HG02610 (cell line): Measurements from ENCODE around the gene ADCY9.
A peak's percentile ranks its signal among the peaks of the same experiment; 100 is the strongest.
"Not testable (repeated sequence)": the region's sequence is repeated elsewhere in the genome, so short reads cannot be mapped to it uniquely, and the experiment has no call there.

Experiments
- ATAC-seq: cut with Tn5 transposase; IDR thresholded peaks from one replicate; pipeline ENCODE4 v1.9.1; 2021; ENCODE audit warnings: mild to moderate bottlenecking, moderate library complexity; ENCODE audit not compliant: unreplicated experiment

The ADCY9 gene

DNA sequence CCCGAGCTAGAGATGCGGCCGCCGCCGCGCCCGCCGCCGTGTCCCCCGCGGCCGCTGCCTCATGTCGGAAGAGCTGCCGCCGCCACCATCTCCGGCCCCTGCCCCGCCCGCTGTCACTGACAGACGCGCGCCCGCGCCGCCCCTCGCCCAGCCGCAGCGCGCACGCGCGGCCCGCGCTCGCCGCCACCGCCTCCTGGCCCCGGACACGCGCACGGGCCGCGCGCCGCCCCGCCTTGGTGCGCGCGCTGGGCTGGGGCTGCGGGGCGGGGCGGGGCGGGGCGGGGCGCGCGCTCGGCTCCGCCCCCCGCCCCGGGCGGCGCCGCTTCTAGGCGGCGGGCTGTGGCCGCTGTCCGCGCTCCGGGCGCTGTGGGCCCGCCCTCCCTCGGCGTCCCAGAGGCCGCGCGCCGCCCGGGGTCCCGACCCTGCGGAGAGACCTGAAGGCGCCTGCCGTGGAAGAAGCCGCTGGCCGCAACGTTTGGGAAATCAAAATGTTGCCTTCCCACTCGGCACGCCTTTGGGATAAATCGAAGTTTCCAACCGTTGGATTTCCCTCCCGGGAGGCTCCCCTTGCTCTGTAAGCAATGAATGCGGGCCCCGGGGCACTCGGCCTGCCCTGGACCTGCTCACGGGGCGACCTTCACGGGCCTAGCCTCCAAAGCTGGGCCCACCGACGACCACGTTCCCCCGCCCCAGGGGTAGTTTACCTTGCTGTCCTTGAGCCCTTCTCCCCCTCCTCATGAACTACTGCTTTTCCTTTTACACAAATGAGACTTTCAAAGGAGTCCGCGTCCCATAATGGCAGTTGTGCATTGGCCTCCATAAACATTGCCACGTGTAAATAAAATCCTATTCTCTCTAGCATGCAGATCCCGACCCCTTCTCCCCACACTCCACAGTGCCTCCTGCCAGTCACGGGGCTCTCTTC lies at the start of gene ADCY9:
Gene ADCY9, minus strand, starts transcription at position 118 of the 925 bp plus-strand sequence. CDS start 1,000 bp downstream, outside the sequence.
- ATAC-seq = peak; percentile 59

DNA sequence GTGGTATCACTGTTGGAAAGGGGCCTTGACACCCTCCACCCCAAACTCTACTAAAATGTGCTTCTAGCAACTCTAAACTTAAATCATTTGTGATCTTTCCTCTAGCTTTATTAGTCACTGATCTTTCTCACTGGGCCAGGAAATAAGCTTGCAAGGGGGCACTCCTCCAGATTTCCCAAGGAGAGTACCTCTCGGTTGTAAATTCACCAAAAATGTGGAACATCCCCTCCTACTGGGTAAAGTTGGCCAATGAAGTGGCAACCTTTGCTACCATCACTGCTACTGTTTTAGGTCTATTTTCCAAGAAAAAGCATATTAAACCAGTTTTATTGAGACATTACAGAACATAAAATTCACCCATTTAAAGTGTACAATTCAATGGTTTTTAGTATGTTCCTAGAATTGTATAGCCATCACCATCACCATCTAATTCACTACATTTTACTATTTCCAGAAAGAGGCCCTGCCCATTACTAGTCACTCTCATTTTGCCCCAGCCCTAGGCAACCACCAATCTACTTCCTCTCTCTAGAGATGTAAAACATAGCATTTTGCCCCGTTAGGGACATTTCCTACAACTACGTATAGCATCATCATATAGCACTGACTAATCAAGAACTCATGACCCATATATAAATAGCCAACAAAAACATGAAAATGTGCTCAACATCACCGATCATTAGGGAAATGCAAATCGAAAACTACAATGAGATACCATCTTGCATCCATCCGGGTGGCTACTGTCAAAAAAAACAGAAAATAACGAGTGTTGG lies 44.6 kb upstream of the ADCY9 start:
- no peak for ATAC-seq

DNA sequence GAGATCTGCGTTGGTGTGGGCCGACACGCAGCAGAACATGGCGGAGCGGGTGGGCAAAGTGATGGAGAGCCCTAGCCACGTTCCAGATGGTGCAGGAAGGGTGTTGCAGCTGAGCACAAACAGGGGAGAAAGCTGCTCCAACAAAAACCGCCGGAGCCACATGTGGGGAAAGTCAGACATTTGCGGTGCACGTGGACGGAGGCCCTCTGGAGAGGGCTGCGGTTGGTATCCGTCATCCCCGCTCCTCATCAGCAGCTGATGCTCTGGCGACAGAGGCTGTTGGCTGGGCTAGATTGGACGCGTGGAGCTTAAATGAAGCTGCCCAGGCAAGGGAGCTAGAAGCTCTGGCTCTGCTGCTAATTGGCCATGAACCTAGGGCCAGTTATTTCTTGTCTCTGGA lies 43.5 kb upstream of the ADCY9 start:
- no peak for ATAC-seq

DNA sequence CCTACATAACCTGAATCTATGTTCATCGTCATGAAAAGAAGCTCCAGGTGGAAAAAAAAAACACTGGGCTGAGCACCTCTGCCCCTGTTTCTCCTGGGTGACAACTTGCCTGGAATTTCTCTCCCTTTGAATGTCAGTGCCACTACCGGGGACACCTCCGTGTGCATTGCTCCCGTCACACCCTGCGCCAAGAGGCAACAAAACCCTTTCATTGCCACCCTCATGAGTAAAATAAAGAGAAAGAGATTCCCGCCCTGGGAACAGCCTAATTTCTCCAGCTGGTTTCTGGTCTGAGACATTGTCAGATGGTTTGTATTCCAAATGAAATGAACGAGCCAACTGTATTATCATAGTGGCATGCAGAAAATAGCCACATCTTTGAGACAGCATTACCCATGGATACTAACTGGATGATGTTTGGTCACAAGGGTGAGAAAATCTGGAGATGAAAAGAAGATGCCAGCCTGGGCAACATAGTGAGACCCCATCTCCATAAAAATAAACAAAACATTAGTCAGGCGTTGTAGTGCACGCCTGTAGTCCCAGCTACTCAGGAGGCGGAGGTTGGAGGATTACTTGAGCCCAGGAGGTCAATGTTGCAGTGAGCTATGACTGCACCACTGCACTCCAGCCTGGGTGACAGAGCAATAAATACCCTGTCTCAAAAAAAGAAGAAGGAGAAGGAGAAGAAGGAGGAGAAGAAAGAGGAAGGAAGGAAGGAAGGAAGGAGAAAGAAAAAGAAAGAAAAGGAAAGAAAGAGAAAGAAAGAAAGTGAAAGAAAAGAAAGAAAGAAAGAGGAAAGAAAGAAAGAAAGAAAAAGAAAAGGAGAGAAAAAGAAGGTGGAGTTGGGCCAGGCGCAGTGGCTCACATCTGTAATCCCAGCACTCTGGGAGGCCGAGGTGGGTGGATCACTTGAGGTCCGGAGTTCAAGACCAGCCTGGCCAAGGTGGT lies 42.2 kb upstream of the ADCY9 start:
- ATAC-seq = no peak

DNA sequence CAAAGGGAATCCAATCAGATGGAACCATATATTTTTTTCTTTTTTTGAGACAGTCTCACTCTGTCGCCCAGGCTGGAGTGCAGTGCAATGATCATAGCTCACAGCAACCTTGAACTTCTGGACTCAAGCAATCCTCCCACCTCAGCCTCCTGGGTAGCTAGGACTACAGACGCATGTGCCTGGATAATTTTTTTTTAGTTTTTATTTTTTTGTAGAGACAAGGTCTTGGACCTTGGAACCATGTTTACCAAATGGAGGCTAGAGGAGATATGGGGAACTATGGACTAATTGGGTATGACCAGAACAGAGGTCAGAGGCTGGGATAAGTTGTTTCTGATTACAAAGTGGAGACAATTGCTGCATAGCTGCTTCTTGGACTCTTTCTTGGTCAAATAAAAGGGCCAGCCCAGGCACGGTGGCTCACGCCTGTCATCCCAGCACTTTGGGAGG lies 41.2 kb upstream of the ADCY9 start:
- ATAC-seq = no peak

DNA sequence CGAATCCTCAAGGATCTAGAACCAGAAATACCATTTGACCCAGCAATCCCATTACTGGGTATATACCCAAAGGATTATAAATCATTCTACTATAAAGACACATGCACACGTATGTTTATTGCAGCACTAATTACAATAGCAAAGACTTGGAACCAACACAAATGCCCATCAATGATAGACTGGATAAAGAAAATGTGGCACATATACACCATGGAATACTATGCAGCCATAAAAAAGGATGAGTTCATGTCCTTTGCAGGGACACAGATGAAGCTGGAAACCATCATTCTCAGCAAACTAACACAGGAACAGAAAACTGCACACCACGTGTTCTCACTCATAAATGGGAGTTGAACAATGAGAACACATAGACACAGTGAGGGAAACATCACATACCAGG lies 40.3 kb upstream of the ADCY9 start:
- not testable (repeated sequence) for ATAC-seq

DNA sequence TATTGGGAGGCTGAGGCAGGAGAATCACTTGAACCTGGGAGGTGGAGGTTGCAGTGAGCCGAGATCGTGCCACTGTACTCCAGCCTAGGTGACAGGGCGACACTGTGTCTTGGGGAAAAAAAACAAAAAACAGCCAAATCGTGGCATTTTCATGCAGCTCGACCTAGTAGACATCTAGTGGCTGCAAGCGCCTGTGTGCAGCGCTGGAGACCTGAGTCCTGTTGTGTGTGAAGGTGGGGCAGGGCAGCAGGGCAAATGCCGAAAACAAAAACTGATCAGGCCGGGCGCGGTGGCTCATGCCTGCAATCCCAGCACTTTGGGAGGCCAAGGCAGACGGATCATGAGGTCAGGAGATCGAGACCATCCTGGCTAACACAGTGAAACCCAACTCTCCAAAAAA lies 37.1 kb upstream of the ADCY9 start:
- not testable (repeated sequence) for ATAC-seq

DNA sequence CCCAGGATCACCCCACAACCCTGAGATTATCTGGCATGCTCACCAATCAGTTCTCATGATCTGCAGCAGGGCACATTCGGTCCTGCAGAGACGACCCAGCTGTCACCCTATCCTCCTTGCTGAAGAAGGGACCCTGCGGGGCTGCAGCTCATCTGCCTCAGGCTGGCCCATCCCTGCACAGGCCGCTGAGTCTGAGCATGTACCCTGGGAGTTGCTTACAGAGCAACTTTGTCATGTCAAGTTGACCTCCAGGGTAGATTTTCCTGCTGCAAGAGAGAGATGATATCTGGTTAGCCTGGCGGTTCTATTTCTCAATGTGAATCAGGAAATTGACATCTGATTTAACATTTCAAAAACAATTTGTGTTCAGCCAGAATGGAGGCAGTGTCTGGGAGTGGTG lies 36.0 kb upstream of the ADCY9 start:
- no peak for ATAC-seq

DNA sequence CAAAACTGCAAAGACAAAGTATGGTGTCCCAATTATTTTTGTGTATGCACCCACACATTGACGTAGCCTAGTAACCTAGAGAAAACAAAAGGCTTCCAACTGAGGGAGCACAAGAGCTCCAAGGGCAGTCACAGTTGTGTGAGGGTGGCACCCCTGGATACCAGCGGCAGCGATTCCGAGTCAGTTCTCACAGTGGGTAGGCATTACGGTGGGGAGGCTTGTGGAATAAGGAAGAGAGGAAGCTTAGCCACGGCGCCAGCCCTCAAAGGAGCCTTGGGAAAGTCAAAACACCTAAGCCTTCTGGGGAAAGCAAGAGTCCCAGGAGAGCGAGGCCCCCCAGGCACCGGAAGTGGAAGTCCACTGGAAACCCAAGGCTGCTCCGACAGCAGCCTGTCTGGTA lies 31.0 kb upstream of the ADCY9 start:
- ATAC-seq = no peak

DNA sequence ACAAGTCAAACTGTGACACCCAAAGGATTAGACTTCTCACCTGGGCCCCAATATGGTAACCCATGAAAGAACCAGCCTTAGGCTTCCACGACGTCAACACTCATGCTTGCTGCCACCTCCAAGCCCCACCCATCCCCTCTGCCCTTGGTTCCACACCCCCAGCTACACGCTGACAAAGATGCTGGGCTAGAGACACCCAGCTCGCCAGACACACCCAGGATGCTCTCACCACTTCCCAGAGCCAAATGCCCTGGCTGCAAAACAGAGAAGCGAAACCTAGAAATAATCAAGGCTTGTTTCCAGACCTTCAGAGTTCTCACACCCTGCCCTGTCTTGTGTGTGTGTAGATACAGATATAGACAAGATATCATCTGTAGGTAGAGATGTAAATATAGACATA lies 26.0 kb upstream of the ADCY9 start:
- ATAC-seq = no peak

DNA sequence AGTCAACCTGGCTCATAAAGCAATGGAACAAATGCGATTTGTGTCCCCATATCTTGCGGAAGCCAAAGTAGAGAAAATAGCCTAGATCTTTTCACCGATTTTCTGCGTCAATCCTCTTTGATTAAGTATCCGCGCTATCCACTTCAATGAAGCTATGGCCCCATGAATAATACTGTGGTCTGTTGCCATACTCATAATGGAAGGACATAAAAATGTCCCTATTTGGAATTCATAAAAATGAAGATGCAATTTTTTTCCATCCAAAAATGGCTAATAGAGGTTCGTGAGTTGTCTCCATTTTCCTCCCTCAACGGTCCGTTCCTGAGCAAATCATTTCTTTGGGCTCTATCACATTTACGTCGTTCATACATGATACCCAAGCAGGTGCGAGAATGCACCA lies 25.4 kb upstream of the ADCY9 start:
- no peak for ATAC-seq

DNA sequence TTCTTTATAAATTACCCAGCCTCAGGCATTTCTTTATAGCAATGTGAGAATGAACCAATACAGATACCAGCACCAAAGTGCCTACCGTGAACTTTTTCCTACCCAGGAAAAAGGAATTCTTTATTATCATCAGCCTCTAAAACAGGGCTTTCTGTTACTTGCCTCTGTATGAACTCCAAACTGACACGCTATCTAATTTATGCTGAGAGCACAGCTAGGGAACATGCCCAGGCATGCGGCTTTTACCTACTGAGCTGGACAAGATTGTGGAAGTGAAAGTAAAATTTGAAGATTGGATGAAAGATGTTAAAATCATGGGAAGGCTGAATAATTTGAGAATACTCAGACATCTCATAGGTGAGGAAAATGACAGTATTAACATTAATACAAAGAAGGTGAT lies 24.4 kb upstream of the ADCY9 start:
- ATAC-seq = peak; percentile 51

DNA sequence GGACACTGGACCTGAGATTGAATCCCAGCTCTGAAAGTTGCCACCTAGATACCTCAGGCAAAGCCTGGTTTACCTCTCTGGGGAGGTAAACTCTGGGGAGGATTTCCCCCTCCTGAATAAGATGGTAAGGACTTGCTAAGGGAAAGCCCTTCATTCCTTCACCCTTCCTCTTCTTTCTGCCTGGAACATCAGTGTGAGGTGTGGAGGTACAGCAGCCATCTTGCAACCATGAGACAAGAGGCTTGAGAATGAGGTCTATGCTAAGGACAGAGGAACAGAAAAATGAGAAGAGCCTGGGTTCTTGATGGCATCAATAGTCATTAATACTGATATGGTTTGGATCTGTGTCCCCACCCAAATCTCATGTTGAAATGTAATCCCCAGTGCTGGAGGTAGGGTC lies 23.7 kb upstream of the ADCY9 start:
- no peak for ATAC-seq

DNA sequence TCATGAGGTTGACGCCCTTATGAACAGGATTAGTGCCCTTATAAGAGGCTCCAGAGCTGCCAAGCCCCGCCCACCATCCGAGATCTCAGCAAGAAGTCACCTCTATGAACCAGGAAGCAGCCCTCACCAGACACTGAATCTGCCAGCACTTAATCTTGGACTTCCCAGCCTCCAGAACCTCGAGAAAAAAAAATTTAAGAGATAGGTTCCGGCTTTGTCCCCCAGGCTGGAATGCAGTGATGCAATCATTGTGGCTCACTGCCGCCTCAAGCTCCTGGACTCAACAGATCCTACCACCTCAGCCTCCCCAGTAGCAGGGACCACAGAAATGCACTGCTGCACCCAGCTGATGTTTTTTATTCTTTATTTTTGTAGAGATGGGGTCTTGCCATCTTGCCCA lies 22.5 kb upstream of the ADCY9 start:
- ATAC-seq = no peak

DNA sequence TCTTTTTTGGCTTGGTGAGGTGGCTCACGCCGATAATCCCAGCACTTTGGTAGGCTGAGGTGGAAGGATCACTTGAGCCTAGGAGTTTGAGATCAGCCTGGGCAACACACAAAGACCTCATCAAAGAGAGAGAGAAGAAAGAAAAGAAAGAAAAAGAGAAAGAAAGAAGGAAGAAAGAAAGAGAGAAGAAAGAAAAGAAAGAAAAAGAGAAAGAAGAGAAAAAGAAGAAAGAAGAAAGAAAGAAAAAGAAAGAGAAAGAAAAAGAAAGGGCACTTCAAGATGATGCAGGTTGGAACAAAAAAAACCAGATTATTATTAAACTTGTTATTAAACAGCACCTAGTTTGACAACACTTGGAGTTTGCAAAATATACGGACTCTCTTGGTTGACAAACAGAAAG lies 21.2 kb upstream of the ADCY9 start:
- no peak for ATAC-seq

DNA sequence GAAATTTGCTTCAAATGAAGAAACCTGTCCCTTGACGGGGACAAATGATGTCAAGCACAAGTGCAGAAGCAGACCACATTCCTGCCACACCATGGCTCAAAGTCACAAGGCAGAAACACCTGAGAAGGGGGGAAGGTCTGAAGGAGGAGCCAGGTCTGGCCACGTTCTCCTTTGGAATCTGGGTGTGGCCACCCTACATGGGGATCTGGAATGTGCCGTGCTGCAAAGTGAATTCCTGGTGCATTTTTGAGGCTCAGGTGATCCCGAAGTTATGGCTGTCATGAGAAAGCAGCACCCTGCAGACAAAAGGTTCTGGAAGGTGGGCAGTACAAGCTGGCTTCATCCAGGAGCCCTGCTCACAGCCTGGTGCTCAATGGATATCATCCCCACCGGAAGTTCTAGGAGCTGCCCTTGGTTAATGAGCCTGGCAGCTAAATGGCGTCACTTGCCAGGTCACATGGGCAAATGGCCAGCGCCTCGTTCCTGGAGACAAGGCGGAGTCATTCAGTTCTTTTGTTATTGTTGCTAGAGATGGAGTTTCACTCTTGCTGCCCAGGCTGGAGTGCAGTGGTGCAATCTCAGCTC lies 20.1 kb upstream of the ADCY9 start:
- ATAC-seq = no peak

DNA sequence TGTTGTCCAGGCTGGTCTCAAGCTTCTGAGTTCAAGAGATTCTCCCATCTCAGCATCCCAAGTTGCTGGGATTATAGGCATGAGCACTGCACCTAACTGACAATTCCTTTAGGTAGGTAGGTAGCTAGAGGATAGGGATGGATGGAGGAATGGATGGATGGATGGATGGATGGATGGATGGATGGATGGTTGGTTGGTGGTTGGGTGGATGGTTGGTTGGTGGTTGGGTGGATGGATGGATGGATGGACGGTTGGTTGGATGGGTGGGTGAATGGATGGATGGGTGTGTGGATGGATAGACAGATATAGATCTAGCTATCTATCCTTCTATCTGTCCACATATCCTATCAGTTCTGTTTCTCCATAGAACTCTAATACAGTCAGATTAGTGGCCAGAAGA lies 19.3 kb upstream of the ADCY9 start:
- no peak for ATAC-seq

DNA sequence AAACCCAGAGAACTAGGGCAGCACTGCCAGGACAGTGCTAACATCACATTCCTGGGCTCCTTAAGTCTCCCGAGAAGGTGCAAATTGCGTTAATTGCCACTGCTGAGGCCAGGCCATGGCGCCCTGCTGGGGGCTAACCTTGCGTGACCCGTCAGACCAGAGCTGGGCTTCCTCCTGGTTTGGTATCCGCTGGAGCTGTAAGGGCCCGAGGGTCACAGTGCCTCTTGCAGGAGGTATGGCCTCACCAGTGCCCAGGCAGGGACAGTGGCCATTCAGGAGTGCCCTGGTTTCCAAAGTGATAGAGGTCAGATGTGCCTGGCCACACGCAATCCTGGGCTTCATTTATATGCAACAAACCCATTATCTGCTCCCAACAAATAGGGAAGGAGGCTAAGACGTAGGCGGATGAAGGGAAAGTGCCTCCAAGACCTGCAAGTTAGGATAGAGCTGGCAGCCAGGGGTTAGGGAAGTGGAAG lies 17.7 kb upstream of the ADCY9 start:
- ATAC-seq = no peak

DNA sequence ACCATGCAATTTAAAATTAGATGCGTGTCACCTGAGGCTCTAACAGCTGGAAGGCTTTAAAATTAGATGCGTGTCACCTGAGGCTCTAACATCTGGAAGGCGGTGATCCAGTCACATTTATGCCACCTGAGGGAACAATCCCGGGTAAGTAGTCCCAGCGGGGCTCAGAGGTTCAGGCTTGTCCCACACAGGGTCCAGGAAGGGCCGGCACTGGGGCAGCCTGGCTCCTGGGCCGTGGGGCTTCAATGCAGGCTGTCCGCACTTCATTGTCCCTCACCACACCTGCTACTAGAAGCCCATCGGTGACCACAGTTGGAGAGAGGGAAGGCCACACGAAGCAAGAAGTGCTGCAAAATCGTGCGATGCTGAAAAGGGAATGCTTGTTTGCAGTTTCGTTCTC lies 15.4 kb upstream of the ADCY9 start:
- ATAC-seq = no peak

DNA sequence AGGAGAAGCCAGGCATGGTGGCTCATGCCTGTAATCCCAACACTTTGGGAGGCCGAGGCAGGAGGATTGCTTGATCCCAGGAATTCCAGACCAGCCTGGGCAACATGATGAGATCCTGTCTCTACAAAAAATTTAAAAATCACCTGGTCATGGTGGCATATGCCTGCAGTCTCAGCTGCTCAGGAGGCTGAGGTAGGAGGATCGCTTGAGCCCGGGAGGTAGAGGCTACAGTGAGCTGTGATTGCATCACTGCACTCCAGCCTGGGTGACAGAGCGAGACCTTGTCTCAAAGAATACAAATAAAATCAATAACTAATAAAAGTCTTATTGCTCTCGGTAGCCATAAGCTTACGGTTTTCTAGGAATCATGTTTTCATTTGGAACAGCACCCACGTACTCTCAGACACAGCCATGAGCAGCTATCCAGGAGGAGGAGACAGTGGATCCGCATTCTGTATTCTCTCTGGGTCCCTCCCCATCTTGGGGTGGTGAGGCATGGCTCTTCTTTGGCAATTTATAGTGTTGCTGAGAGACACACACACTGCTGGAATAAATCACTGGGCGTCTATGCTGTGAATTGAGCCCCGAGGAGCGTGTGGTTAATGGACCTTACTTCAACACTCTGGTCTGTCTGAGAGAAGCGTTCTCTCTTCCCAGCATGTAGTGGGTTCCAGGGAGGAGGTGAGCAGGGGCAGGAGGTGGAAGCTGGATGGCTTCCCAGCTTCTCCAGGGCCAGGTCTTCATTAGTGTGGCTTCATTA lies 8.5 kb upstream of the ADCY9 start:
- no peak for ATAC-seq
